NK-92 (cell line): ENCODE data around the gene ENTPD6.

Source experiments
- DNase-seq: peaks from one replicate; lab custom pipeline; 2025; ENCODE audit not compliant: unreplicated experiment; lab: John Stamatoyannopoulos, UW

Gene ENTPD6

DNA sequence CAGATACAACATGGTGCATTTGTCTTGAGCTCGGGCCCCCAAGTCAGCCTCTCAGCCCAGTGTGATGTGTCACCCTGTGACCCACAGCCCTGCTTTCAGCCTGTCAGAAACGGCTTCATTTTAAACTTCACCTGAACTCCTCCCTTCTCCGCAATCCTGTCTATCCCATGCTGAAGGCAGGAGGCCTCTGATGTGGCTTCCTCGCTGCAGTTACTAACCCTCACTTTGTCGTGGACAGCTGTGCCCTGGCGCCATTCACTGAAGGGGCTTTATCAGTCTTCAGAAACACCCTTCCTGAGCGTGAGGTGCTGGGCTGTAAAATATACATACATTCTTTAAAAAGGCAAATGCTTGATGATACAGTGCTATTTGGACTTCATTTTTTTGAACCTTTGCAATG is 7.9 kb upstream of the ENTPD6 start:
- no peak for DNase-seq

DNA sequence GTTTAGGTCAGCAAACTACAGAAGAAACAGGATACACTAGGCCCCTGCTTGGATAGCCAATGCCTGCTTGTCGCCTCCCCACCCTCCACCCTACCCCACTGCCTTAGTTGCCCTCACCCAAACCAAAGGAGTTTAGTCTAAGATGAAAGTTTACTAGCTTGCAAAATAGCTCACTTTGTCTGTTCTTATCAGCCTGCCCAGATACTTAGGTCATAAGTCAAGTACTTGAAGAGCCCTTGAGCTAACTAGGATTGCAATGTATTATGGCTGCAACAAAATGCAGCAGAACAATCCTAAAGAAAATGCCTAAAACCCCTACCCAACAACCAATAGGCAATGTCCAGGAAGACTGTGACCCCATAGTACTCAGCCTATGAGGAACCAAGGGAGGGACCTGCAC is 7.3 kb upstream of the ENTPD6 start:
- DNase-seq, result no peak

DNA sequence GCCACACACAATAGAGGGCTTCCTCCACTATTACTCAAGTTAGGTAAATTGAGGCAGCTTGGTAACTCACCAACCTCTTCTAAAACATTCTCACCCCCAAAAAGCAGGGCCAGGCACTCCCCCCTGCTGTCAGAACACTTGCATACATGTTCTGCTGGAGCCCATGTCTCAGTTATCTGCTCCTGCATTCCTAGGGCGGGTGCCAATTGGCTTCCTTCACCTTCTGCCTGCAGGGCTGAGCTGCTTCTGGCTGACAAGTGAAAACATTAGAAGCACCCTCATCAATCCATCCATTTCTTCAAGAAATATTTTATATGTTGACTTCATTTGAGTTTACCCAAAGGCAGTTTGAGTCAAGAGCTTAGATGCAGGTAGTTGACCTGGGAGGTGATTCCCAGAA is 4.5 kb upstream of the ENTPD6 start:
- DNase-seq, result no peak

DNA sequence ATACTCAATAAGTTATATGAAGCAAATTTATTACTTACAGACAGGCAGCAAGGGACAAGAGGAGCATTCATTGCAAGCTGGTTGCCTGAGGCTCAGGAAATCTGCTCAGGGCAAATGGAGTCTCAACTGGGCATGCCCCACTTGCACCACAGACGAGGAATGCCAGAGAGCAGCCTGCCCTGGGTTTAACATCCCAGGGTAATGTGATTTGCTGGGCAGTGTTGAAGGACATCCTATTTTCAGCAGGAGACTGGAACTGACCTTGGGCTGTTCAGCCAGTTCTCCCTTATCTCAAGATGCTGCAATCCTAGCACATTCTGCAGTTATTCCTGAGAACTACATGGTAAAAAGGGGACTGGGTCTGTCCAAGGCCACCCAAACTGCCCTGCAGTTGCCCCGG is 3.8 kb upstream of the ENTPD6 start:
- DNase-seq, result no peak

DNA sequence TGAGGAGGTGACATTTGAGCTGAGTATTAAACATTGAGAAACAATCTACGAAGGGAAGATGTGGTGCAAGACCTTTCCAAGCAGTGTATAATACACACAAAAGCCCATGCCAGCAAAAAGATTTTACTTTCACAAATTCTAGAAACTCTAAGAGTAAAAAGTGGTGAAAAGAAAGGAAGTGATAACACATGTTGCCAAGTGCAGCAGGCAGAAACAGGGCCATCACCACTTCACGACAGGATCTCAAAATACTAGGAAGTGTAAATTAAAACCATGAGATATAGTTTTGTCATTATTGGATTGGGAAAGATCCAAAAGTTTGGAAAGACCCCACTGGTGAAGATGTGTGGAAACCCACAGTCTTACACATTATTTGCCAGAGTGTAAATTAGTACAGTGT is 1.7 kb upstream of the ENTPD6 start:
- no peak for DNase-seq

DNA sequence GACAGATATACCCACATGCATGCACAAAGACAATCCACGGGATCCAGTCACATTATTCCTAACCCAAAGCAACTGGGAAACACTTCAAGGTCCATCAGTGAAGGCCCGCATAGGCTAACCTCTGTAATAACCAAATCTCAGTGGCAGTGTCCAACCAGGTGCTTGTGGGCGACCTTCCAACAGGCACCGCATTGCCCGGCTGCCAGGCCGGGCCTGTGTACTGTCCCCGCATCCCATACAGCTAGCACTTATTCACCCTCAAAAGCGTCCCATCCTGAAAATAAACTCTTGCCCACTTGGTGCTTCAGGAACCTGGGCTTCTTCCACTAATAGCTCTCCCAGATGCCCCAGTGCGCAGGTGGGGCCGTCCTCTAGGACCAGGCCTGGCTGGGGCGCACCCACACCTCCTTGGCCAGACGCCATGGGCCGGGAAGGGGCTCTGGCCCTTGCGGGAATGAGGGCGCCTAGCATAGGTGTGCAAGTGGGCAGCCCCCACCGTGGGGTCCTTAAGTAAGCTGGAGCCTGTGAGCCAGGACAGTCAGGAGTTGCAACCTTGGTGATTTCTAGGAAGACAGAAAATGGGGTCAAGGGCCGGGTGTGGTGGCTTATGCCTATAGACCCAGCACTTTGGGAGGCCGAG is 1.1 kb upstream of the ENTPD6 start:
- no peak for DNase-seq

DNA sequence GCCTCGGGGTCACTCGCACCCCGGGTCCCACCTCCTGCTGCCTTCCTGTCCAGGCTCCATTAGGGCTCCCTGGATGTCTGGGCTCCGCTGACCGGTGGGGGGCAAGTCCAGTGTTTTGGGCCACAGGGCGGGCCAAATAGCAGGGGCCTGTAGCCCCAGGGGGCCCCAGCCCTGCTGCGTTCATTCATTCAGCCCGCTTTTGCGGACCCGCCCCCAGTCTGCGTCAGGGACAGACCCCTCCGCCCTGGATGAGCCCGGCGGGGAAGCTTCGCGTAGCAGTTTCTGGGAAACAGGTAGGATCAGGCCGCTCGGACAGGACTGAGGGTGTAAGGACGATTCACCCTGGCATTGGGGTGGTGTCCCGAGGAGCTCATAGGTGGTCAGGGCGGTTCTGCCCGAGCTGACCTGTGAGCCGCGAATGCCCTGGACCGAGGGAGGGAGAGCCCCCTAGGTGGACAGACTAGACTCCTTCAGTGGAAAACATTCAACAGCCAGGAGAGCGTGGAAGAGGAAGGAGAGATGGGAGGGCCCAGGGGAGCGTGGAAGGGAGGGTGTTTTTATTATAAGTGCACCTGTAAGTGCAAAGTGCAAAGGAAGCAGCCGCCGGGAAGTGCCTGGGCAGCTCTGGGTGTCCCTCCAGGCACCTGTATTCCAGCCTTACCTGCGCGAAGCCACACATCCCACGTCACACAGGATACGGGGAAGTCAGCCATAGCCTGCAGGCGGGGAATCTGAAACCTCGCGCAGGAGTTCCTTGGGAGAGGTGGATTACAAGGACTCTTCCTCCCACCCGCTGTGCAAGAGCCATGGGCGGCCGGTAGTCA is 662 bp downstream of the ENTPD6 start:
- DNase-seq, result no peak

DNA sequence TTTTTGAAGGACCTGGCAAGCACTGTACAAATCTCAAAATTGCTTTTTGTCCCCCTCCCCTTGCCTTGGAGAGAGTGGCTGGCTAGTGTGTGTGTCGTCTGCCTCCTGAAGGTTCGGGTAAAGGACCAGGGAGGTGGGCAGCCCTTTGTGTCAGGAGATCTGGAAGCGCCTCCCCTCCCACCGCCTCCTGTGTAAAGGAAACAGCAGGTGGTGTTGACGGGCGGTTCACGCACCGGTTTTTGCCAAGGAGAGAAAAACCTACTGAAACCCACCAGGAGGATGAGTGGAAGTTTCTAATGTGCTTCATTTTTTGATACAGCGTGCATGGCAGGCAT is 1.2 kb downstream of the ENTPD6 start:
- DNase-seq, result no peak

DNA sequence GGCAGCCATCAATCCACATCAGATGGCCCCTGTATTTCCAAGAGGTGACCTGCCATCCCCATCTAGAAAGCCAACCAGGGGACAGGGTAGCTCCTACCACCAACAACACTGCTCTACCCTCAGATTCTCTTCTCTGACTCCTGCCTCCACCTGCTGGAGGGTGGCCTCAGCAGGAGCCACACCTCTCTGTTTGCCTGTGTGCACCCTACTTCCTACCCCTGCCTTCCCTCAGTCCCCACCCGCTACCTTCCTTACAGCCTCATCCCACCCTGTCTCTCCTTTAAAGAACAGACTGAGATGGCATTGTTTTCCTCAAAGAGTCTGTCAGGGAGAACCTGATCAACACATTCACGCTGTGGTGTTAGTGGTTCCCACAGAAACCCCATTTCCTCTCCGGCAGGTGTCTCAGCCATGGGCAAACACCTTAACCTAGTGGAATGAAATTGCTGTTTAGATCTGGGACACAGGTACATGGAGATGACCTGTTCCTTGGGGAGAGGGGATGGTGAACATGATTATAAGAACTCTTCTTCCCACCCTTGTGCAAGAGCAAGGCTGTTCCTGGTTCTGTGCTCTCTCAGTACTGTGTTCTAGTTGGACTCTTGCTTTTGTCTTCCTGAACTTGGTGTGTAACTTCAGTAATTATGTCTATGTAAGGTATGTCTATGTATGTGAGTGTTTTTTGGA is 1.8 kb downstream of the ENTPD6 start:
- DNase-seq, result no peak

DNA sequence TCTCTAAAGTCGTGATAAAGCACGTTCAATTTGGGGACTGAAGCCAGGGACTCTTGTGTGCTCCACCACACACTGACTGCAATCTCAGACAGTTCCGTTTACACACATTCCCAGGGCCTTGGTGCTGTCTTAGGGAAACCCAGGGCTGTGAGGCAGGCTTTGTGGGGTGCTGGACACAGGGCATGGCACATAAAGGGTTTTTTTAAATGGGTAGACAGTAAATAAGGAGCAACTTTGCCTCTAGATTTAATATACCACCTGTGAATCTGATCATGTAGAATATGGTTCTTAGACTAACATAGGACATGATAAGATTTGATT is 2.3 kb downstream of the ENTPD6 start:
- DNase-seq, result no peak

DNA sequence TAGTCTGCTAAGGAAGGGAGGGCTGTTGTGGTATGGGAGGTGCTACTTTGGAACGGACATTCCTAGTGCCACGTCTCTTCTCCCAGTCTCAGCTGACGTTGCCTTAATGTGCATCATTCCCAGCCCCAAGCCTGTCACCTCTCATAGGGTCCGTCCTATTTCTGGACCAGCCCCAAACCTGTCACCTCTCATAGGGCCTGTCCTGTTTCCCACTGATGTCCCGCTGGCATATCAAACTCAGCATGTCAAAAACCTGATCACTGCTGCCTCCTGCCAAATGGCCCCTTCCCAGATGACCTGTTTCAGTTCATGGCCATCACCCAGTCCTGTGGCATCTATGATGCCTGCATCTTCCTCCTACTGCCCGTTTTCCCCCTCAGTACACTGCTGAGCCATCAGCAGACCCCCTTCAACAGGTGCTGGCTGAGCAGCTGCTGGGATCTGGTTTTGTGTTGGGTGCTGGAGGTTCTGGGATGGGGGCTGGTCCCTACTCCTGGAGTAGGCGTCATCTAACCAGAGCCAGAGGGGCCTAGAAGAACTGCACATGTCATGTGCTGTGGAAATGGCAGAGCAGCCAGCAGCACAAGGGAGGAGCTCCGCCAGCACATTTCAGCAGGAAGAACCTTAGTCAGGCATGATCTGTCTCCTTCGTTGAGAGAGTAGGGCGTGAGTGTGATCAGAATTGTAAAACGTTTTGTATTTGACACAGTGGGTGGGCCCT is 3.3 kb downstream of the ENTPD6 start:
- no peak for DNase-seq

DNA sequence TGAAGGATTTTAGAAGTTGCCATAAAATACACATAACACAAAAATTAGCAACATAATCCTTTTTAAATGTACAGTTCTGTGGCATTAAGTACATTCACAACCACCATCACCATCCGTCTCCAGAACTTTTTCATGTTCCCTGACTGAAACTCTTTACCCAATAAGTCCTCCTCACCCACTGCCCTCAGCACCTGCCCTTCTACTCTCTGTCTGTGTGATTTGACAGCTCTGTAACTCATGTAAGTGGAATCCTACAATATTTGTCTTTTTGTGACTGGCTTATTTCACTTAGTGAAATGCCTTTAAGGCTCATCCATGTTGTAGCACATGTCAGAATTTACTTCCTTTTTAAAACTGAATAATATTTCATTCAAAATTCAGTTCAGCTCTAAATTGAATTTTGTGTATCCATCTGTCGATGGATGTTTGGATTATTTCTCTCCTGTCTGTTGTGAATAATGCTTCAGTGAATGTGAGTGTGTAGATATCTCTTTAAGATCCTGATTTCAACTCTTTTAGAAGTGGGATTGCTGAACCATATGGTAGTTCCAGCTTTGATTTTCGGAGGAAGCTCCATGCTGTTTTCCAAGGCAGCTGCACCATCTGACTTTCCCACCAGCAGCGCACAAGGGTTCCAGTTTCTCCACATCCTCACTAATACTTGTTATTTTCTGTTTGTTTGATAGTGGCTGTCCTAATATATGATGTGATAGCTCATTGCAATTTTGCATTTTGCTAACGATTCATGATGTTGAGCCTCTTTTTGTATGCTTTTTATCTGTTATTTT is 4.2 kb downstream of the ENTPD6 start:
- DNase-seq, result no peak

DNA sequence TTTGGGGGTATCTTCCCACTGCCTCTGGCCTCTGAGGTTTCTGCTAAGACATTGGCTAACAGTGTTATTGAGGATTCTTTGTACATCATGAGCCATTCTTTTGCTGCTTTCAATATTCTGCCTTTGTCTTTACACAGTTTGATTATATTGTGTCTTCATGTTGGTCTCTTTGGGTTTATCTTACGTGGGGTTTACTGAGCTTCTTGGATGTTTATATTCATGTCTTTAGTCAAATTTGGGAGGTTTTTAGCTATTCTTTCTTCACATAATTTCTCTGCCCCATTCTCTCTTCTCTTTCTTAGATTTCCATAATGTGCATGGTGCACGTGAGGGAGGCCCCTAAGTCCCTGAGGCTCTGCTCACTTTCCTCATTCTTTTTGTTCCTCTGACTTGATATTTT is 7.6 kb downstream of the ENTPD6 start:
- DNase-seq, result no peak

DNA sequence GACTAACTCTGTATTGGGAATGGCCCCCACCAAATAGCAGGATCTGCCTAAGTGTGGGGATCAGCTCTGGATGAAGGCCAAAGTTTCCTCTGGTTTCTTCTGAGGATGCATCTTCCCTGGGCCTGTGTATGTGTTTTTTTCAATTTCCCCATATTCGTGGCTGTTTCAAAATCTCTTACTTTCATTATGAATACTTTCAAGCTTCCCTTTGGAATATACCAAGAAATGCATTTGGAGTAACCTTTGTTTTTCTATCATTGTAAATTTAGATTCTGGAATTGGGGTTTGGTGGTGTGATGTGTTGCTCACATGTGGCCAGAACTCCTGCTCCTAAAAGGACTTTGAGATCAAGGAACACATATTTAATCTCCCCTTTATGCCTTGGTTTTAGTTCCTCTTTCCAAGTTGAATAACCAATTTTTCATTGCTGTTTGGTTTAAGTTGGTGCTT is 8.4 kb downstream of the ENTPD6 start:
- DNase-seq, result no peak

DNA sequence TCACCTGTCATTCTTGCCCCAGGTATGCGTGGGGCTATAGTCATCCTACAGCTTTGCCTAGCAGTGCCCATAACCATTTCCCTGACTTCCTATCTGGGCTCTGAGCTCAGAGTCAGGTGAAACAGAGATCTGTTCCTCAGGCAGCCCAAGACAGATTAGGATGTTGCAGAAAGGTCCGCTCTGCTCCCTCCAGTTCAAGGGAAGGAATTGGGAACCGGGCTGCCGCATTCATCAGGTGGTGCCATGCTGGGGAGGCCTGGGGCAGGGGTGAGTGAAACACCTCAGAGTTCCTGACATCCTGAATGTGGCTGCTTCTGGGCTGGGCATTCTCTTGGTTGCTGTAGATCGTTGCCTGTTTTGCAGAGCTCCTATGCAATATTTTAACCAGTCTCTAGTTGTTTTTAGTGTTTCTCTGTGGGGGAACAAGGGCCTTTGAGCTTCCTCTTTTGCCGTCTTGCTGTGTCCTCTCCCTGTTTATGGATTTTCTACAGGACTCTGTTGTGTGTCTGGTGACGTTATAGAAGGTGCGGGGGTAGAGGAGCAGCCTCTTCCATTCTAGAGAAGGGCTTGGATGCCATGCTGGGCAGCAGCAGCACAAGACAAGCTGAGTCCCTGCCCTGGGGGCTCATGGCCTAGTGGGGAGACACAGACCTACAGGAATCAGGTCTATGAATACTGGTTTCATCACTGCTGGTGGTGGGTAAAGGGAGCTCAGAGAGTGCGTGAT is 9.2 kb downstream of the ENTPD6 start:
- no peak for DNase-seq

DNA sequence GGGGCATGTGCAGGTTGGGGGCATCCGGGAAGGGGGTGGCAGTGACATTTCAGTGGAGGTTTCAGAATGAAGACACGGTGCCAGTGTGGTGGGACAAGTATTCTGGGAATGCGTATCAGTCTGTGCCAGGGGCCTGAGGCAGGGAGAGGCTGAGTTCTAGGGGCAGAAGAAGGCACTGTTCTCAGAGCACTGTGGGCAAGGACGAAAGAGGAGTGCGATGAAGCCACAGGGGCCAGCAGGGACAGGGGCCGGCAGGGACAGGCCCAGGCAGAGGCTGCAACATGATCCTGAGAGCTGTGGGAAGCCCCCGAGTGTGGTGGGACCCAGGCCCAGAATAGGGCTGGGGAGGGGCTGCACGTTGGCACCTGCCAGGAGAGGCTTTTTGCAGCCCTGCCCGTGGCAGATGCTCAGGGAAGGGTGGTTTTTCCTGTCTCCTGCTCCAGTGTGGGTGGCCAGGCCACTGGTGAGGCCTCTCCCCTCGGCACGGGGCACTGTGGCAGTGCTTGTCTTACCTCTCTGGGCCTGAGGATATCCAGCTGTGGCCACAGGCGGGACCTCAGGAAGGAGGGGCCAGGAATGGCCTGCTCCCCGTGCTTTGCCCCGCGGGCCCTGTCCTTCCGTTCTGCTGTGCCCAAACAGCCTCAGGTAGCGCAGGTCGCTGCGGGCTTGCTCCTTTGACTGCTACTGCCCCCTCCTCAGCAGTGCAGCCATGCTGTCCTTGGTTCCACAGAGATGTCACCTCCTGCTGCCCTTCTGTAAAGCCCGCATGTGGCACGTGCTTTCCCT is 10.0 kb downstream of the ENTPD6 start:
- DNase-seq, result no peak

DNA sequence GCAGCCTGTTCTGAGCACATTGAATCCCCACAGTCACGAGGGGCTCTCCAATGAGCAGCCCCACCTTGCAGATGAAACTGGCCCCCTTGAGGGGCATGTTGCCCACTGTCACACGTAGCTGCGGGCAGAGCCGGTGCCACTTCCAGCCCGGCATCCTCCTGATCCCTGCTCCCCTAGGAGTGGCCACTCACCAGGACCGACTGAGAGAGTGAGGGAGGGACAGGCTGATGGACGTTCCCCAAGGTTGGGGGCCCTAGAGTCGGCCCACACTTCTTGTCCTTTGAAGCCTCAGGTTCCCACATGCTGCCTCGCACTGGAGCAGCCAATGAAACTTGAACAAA is 10.5 kb downstream of the ENTPD6 start:
- no peak for DNase-seq

DNA sequence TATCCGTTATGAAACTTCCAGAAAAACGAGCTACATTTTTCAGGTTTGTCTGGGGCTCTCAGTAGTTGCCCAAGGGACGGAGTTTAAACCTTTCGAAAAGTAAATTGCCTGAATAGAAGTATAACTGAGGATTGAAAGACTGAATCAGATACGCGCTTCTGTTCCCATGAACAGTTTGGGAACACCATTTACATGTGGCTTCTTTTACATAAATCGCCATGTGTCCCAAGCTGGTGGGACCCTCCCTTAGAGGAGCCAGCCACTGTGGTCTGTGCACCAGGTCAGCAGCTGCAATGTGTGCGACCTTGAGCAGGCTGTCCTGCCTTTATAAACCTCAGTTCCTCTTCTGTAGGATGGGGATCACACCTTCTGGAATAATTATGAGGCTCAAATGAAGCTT is 11.0 kb downstream of the ENTPD6 start:
- no peak for DNase-seq

DNA sequence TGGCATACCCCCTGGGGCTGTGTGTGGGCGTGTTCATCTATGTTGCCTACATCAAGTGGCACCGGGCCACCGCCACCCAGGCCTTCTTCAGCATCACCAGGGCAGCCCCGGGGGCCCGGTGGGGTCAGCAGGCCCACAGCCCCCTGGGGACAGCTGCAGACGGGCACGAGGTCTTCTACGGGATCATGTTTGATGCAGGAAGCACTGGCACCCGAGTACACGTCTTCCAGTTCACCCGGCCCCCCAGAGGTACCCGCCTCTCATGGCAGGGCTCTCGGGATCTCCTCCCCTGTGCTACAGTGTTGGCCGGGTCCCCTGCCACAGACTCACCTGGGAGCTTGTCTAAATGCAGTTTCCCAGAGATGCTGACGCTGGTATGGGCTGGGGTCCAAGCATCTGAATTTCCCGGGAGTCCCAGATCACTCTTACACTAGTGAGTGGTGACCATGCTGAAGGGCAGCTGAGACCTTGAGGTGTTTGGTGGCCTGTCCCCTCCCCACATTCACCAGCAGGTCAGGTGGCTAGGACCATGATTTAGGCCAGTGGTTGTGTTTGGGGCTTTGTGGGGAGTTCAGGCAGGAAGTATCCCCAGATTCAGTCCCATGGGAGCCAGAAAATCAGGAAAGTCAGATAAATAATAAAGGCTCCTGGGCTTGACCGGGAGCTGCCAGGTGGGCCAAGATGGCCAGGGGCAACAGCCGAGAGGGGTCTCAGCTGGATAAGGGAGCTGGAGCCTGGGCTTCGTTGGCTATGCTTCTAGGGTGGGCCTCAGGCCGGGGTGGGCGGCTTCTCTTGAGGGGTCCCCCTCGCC is 11.8 kb downstream of the ENTPD6 start:
- DNase-seq, result no peak
